CD4-positive, alpha-beta T cell treated with Interferon gamma for 1 hour (primary cell): ENCODE data around the gene EDA.

ENCODE experiments used
- DNase-seq: peaks from one replicate; pipeline ENCODE4 v3.0.0-alpha.2; 2020

Gene EDA

GRCh38 chrX:70030301-70030767 lies 414.4 kb downstream of the EDA start:
- DNase-seq: peak; percentile 26

DNA sequence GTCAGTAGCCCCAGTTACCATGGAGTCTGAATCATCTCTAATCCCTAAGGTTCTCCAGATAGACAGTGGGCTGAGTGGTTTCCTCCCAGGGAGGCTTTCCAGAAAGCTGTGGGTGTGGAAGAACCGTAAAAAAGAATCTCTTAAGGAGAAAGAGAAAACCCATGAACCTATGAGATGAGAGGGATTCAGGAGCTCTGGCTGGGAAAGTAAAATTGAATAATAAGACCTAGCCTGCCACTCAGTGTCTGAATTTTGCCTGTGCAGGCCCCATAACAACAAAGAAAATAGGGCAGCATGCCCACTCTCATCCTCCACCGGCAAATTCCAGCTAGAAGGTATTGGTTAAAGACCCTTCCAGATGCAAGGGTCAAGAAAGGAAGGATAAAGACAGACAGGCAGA lies 416.9 kb downstream of the EDA start:
- DNase-seq: no peak

DNA sequence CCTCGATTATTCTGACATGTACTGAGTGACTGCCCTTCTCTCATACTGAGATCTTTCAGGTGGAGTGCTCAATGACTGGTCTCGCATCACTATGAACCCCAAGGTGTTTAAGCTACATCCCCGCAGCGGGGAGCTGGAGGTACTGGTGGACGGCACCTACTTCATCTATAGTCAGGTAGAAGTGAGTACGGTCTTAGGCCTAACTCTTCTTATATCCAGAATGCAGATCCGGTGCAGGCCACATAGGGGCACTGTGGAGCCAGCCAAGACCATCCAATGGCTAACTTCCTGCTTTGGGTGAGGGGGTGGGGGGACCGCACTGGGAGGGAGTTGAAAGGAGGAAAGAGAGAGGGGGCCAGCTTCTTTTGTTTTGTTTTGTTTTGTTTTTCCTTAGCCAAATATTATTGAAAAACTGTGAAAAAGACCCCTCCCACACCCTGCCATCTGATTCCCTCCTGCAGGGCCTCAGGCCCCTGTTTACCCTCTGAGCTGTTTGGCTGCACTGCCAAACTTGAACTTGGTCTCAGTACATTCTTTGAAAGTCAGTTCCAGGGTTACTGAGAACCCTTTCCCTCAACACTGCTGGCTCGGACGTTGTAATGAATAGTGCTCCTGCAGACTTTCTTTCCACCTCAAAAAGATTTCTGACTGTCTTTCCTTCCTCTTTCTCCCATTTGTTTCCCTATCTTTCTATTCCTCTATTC lies 417.6 kb downstream of the EDA start:
- DNase-seq: no peak

DNA sequence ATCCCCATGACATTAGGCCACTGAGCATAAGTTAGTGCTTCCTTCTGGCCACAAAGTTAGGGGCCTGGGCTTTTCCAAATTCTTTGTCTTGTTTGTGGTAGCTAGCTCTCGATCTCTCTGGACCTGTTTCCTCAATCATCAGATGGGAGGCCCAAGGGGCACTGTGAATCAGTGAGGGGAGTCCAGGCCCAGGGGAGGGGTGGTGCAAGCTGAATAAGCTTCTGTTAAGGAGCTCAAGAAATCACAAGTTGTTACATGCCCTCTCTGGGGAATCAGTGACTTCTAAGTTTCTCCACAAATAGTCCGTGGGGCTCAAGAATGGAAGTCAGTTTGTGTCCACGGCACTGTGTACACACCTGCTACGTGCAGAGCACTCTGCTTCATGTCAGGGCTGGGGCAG lies 418.7 kb downstream of the EDA start:
- DNase-seq: no peak

- no peak for DNase-seq
Measured at GRCh38 chrX:70038515-70038914, 422.6 kb downstream of the EDA start.

- no peak for DNase-seq
Measured at GRCh38 chrX:70038951-70039350, 423.0 kb downstream of the EDA start.

- no peak for DNase-seq
Measured at GRCh38 chrX:70039758-70040157, 423.8 kb downstream of the EDA start.

GRCh38 chrX:70041993-70042392 lies 426.1 kb downstream of the EDA start:
- DNase-seq: no peak

DNA sequence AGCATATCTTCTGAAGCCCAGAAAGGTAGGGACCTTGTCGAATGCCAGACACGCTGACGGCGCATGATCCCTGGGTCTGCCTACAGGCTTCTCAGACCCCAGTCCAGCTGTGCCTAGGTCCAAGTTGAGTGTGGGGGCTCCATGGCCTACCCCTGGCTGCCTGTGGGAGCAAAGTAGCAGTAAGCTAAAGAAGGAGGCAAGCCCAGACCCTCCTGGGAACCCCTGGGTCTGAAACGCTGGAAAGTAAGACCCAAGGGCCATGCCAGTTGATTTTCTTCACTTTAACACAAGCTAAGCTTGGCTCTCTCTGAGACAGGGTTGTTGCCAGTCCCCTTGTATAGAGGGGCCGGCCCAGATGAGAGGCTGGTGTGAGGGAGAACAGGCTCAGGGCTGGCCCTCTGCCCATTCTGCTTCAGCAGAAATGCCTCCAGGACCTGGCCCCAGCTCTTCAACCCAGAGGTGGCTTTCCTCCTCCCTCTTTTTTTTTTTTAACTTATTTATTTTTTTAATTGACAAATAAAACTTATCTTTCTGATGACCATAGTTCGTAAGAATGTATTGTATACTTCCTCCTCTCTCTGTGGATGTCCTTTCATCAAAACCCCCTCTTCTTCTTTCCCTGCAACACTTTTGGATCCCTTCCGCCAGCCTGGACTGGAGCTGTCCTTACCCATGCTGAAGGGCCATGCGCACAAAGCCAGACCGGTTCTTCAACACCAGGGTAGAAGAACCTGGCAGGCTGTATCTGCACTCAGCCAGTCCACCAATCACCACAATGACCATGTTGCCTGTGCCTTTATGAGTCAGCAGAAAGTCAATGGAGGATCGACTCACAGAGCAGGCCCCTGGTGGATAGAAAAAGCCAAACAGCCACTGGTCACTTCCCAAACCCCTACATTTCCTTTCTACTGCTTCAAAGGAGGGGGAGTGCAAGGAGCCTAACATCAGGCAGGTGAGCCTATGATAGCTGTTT lies 426.8 kb downstream of the EDA start:
- no peak for DNase-seq

DNA sequence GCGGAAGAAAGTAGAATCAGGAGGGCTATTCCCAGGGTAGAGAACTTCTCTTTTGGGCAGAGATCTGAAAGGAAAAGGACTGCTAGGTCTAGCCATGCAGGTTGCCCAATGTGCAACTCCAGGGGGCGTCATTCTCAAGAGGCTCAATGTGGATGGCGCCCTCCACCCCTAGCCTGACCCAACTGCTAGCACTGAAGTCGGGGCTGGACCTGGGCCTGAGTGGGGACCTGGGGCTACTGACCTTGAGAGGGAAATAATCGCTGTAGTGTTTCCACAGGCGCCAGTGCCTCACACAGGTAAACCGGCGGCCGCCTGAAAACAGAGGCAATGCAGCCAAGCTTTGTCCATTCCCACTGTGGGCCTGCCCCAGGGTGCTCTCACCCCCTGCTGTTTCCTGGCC lies 427.8 kb downstream of the EDA start:
- no peak for DNase-seq

DNA sequence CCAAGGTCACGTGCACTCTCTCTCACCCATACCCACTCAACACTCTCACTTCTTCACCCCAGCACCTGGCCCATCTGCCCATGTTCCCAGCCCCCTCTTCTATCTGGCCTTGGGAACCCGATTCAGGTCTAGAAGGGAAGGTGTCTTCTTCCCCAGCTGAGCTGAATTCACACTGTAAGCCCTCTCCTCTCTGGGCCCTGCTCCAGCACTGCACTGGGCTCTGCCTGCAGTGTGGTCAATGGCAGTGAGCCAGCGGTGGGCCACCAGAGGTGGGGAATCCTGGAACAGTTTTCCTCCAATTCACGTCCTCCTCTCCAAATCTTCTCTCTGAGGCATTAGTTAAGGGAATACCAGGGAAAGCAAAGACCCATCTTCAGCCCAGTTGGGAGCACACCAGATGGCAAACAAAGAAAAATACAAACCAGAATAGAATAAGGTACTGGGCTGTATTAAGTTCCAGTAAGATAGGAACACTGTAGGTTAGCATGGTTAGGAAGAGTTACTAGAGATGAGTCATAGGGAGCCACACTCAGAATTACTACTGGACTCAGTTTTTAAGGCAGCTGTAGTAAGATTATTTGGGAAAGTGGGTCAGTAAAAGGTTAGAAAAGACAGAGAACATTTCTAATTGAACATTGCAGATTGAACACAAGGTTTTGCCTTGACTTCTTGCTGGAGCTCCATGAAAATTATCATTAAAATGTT lies 428.8 kb downstream of the EDA start:
- no peak for DNase-seq

GRCh38 chrX:70046978-70047377 lies 431.1 kb downstream of the EDA start:
- no peak for DNase-seq

DNA sequence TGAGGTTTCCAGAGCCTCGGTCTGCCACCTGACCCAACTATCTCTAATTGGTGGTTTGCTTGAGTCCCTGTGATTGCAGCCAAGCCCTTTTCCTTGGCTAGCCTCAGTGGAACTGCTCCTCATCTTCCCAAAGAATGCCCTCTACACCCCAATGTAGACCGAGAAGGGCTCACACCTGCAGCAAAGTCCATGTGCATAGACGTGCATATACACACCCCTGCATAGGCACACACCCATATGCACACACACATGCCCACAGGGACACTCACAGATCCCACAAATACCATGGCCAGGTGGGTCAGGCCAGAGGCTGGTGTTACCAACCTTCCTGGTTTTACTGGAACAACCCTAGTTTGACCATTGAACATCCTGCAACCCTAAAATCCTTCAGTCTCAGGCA lies 433.5 kb downstream of the EDA start:
- no peak for DNase-seq

DNA sequence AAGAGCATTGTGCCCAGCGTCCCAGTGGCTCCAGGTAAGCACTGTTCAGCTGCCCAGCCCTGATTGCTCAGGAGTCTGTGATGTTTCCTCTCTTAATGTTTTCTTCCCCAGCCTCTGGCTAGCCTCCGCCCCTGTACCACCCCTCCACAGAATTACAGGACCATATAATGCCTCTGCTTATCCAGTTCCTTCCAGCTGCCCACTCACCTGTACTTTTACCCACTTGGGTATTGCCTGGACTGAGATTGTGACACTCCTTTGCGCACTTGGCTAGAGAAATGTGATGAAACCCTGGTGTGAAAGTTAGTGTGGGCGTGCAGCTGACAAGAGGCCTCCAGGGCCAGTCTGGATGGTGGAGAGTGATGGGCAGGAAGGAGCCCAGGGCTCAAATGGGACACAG lies 434.0 kb downstream of the EDA start, which contains the start of gene AWAT2:
AWAT2 (minus strand) TSS at position 14 of the 400 bp plus-strand sequence; CDS start at position 8, 6 bp downstream.
- DNase-seq: no peak

DNA sequence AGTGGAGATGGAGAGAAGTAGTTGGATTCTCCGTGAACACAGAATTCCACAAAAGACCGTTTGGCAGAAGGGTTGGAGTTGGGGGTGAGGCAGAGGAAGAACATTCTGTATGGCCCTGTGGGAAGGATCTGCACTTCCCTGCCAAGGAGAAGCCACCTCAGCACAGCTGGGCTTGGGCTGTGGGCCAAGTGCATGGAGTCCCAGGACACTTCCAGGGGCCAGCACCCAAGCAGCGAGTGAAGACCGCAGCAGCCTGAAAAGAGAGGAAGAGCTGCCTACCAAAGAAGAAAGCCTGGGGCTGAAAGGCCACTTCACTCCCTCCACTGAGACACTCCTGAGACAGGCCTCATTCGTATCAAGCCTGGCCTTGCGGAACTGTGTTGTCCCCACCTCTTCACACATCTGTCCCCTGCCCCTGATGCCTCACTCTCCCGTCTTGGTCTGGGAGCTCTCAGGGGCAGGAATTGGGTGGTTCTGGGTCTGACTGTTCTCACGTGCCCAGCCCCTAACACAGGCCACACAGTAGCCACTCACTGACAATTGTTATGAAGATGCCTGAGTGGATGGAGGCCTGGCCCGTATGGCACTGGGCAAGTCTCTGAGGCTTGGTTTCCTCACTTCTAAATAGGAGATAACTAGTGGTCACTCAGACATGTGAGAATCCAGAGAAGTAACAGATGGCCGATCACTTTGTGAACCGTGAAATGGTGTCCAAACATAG lies 437.1 kb downstream of the EDA start:
- no peak for DNase-seq

GRCh38 chrX:70054391-70054790 lies 438.5 kb downstream of the EDA start:
- no peak for DNase-seq

GRCh38 chrX:70062076-70062475 lies 446.2 kb downstream of the EDA start, which contains the start of gene OTUD6A:
Gene OTUD6A (plus strand): TSS chrX:70062457. CDS start chrX:70062525, 68 bp downstream.
- no peak for DNase-seq

- DNase-seq: no peak
Measured at GRCh38 chrX:70062961-70063550, 447.1 kb downstream of the EDA start.

DNA sequence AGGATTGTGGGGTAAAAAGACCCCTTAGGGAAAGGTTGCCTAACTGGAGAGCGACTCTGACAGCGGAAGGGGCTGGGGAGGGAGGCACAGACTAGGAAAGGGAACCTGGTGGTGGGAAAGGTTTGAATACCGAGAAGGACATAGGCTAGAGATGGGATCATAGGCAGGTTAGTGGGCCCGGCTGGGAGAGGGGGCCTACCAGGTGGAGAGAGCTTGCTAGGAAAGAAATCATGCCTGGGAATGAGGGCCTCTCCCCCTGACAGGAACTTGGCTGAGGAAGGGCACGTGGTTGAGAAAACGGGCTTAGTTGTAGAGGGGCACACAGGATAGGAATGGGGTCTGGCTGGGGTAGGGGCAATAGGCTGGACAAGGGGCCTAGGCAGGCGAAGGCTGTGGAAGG lies 450.7 kb downstream of the EDA start:
- no peak for DNase-seq

DNA sequence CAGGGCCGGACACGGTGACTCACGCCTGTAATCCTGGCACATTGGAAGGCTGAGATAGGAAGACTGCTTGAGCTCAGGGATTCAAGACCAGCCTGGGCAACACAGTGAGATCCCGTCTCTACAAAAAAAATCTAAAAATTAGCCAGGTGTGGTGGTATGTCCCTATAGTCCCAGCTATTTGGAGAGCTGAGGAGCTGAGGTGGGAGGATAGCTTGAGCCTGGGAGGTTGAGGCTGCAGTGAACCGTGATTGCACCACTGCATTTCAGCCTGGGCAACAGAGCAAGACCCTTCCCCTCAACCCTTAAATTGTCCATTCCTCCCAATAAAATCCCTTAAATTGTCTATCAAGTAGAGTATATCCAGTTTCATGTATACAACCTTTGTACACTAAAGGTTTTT lies 463.4 kb downstream of the EDA start:
- DNase-seq: no peak

- no peak for DNase-seq
Measured at GRCh38 chrX:70079870-70080269, 464.0 kb downstream of the EDA start.

- no peak for DNase-seq
Measured at GRCh38 chrX:70082723-70083122, 466.8 kb downstream of the EDA start.
